GM21381 (cell line): Measurements from ENCODE around the gene HVCN1.

Source experiments
- ATAC-seq: cut with Tn5 transposase; IDR thresholded peaks from one replicate; pipeline ENCODE4 v1.9.1; 2021; ENCODE audit warnings: mild to moderate bottlenecking, moderate library complexity; ENCODE audit not compliant: unreplicated experiment

HVCN1 gene

DNA sequence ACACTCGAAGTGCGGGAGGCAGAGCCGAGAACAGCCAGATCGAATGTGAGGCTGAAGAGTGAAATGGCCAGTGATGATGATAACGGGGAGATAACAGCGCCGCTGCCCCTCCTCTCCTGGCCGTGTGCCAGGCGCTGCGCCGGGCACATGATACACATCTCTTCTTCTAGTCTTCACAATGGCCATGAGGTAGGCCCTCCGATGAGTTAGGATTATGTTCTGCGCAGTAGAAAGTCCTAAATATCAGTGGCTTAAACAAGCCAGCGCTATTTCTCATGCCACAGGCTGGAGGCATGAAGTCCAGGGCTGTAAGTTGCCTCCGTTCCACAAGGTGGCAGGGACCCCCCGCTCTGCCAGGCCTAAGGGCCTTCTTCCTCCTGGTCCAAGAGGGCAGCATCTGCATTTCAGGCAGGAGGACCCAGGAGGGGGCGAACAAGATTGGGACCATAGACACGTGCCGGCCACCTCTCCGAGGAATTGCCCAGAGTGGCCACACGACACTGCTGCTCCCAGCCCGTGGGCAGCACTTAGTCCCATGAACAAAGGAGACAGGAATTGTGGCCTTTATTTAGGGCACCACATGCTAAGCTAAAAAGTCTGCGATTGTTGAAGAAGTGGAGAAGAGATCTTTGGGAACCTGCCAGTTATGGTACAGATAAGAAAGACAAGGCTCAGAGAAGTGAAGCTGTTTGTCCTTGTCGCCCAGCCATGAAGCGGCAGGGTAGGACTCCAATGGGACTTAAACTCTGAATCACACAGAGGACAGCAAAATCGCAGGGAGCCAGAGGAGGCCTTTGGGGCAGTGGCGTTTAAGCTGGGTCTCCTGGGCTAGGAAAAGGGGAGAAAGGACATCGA, 10.9 kb upstream of the HVCN1 start:
- ATAC-seq = no peak

DNA sequence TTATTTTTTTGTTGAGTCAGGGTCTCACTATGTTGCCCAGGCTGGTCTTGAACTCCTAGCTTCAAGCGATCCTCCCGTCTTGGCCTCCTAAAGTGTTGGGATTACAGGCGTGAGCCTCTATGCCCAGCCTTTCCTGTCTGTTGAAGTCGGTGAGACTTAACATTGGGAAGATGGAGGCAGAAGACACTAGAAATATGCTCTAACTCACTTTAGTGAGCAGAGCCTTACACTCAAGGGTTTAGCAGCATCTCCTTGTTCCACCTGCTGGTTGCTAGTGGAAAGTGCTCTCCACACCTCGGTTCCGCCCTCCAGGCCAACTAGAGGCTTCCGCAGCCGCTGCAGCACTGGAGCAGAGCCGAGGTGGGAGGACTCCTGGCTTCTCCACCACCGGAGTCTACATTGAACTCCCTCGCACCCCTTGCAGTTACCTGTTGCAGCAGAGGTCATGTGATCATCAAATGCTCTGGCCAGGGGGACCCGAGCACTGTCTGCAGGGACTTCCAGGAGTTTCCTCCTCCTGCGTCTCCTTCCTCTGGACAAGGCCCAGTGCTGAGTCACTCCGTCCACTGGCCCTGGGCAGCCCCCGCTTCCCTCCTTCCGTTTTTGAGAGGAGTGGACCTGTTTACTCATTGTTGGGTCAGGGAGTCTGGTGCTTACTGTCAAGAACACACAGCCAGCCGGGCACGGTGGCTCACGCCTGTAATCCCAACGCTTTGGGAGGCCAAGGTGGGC, 9.4 kb upstream of the HVCN1 start:
- ATAC-seq = peak; percentile 93

DNA sequence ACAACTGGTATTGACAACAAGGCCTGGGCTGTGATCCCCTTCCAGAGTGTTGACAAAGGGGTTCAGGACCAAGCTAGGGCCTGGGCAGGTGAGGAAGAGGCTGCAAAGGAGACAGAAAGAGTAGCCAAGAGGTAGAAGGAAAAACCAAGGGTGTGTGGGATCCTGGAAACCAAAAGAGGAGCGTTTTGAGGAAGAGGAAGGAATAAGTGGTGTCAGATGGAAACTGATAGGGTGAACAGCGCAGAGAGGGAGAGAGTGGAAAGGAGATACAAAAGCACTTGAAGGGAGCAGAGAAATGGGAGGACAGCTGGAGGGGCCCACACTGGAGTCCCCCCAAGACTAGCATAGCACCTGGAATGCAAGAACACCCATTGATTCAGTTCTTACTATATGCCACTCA, 8.3 kb upstream of the HVCN1 start:
- ATAC-seq = no peak

DNA sequence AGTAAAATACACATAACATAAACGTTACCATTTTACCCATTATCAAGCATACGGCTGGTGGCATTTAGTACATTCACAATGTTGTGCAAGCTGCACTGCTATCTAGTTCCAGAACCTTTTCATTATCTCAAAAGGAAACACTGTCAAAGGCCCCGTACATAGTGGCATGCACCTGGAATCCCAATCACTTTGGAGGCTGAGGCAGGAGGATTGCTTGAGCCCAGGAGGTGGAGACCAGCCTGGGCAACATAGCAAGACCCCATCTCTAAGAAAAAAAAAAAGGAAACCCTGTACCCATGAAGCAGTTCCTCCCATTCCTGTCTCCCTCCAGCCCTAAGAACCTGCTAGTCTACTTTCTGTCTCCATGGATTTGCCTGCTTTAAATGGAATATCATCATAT, 7.4 kb upstream of the HVCN1 start:
- ATAC-seq = no peak

DNA sequence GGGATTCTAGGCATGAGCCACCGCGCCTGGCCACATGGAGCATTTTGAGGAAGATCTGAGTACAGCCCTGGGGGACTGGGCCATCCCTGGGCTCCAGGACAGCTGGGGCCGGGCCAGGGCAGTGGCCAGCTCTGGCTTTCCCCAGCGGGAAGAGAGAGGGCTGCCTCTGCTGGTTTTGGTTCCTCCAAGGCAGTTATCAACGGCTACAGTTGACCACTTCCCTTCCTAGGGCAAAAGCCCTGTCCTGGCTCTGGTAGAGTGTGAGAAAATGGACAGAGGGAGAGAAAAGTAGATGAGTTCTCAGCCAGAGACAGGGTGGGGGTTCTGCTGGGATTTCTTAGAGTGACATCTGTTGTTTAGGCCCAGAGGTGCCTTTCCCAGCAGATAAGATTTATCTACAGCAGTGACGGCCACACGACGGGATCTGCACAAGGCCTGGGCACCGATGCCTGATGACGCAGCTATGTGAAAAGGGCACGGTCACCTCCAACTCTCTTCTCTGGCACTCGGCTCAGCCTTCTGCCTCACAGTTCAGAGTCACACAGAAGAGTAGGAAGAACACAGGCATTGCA, 5.5 kb upstream of the HVCN1 start:
- no peak for ATAC-seq

DNA sequence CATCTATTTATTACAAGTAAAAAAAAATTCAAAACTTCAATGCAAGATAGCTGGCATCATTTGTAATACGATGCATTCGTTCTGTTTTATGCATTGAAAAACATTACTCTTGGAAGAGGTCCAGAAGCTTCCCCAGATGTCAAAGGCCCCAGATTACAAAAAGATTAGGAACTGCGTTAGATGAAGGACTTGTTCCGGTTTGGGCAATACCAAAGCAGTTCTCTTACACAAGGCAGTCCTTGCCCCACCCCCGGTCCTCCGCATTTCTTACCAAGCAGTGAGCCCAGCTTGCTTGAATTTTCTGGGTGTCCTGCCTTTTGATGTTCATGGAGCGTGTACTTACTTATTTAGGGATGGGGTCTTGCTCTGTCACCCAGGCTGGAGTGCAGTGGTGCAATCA, 4.8 kb upstream of the HVCN1 start:
- no peak for ATAC-seq

DNA sequence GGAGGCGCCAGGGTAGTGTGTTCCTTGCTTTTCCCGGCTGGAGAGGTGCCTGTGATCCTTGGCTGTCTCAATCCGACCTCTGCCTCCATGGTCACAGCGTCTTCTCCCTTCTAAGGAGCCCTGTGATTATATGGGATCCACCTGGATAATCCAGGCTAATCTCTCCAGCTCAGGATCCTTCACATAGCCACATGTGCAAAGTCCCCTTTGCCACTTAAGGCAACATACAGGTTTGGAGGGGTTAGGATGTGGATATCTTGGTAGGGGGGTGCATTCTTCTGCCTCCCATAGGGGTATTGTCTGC, 1.2 kb upstream of the HVCN1 start:
- no peak for ATAC-seq

DNA sequence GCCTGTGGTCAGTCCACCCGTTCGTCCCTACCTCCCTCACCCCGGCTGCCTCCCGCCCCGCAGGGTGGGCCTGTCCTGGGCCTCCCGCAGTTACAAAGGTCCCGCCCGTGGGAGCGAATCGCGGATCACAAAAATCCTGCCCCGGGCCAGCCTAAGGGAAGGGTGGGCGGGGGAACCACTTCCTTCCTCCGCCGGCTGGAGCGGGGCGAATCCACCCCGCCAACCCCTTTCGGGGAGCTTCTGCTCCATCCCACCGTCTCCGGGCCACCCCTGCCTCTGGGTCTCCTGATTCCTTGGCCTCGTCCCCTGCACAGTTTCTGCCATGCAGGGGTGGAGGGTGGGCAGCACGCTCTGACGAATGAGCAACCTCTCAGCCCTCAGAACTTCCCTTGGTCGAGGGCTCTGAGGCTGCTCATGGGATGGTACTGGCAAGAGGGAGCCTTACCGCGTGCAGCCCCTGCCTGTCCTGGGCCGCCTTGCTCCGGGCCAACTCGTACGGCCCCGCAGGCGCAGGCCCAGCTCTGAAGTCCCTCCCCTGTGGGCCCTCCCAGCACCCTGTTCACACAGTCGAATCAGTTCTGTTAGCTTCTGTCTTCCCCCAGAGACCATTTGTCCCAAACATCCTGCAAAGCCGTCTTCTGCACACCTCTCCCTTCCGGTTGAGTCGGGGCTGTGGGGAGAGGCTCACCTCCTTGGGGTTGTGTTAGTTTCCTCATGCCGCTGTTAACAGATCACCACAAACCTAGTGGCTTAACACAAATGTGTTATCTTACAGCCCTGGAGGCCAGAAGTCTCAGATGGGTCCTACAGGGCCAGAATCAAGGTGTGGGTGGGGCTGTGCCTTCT, 589 bp upstream of the HVCN1 start:
- peak; percentile 44 for ATAC-seq

DNA sequence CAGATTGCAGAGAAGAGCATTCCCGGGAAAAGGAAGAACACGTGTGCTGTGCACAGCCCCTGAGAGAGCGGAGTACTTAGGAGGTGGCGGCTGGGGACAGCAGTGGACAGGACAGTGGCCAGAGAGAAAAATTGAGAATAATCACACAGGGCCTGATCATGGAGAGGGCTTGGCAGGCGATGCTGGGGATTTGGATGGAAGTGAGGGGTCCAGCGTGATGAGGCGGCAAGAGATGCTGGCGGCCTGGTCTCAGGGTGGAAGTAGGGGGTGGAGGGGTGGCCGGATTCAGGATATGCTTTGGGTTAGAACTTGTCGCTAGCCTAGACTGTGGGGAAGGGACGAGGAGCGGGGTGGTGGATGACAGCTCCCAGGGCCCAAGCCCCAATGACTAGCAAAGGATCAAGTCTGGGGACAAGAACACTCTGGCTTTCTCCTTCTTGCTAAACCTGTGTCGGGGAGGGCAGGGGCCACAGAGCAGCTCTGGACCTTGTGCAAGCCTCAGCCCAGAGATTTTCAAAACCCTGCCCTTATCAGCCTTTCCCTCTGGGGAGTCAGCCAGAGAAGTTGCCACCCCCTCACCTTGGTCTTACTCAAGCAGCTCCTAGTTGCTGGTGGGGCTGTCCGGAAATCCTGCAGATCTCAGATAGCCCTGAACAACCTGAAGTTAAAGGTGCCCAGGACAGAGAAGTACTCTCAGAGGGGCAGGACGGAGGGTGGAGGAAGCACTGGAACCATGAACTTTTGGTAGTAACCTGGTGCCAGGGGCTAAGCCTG, 1.3 kb downstream of the HVCN1 start:
- ATAC-seq = no peak

DNA sequence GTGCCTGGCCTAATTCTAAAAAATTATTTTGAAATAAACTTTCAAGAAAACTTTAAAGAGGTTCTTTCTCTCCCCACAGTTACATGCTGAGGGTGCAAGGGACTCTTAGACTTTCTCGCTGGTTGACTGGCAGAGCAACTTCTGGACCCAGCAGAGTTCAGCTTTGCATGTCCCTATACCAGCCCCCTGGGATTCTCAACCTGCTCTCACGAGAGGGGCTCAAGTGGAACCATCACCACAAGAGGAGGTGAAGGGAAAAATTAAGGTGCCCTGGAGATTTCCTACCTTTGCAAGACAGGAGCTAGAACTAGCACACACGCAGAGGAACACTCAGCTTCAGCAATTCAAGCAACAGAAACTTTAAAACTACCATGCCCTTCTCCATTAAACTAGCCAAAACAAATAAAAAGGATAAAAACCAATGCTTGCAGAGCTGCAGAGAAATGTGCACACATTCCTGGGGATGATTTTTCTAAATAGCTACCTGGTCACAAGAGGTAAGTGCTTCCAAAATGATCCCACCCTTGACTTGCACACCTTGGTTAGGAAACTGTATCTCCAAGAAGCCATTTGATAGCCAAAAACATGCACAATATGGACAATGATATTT, 2.5 kb downstream of the HVCN1 start:
- no peak for ATAC-seq

DNA sequence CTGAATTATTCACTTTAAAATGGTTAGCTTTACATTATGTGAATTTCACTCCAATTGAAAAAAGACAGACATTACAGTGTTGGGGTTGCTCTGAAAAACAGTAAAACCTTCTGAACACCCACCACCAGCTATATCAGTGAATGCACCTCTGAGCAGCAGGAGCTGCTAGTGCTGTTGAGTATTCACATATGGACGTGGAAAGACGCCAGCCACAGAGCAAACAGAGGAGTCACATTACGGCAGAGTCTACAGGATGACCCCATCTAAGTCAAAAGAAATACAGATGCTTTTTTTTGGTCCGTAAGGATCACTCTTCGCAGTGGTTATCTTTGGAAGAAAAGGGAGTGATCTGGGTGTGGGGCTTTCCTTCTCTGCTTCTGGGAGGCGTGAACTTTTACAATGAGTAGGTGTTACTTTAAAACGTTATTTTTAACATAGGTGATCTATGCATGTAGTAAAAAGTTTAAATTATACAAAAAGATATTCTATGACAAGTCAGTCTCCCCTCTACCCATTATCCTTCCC, 4.5 kb downstream of the HVCN1 start:
- no peak for ATAC-seq

DNA sequence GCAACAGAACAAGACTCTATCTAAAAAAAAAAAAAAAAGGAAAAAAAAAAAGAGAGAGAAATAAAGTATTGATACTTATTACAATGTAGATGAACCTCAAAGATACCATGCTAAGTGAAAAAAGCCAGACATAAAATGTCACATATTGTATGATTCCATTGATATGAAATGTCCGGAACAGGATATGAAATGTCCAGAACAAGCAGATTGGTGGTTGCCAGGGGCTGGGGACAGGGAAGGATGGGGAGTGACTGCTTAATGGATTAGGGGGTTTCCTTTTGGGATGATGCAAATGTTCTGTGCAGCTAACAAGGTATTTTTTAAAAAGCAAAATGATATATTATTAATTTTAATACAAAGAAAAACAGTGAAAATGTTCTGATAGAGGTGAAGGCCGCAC, 5.0 kb downstream of the HVCN1 start:
- ATAC-seq = no peak

DNA sequence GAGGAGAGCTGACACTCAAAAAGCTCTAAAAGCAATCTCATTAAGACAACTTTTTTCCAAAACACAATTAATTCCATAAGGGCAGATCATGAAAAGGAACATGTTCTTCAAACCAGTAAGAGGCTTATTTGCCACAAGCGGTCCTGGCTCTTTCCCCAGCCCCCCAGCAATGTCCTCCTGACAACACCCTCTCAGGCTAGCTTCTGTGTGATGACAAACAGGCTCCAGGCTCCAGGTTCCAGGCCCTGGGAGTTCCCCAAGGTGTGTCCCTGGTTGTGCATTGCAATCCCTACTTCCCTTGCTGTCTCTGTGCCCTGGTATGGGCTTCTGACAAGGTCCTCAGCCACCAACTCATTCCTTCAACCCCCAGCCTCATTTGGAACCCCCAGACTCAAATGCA, 8.9 kb downstream of the HVCN1 start:
- no peak for ATAC-seq

DNA sequence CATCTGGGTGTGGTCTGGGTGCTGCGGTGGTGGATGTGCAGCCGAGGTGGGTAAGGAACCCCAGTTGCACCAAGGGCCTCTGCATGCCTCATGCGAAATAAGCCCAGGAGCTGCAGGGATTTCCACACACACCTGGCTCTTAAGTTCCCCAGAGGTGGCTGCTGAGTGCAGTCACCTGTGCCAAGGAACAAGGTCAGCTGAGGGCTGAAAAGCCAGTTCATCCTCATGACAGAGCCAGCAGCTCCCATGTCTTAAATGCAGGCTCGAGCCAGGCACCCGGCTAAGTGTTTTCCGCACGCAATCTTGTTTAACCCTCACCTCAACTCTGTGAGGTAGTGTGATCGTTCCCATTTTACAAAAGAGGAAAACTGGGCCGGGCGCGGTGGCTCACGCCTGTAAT, 9.7 kb downstream of the HVCN1 start:
- ATAC-seq = no peak

DNA sequence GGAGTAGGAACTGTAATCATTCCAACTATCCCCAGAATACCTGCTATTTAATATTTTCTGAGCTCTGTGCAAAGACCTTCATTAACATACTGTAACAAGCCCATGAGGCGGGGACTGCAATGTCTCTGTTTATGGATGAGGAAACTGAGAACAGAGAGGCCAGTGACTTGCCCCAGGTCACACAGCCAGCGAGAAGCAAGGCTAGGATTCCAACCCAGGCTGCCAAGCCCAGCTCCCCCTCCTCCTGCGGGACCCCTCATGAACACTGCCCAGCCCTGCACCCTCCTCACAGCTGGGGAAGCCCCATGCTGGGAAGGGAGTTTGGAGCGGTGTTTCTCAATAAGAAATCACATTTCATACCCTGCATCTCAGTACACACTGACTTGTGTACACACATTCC, 10.9 kb downstream of the HVCN1 start:
- ATAC-seq = peak; percentile 16

DNA sequence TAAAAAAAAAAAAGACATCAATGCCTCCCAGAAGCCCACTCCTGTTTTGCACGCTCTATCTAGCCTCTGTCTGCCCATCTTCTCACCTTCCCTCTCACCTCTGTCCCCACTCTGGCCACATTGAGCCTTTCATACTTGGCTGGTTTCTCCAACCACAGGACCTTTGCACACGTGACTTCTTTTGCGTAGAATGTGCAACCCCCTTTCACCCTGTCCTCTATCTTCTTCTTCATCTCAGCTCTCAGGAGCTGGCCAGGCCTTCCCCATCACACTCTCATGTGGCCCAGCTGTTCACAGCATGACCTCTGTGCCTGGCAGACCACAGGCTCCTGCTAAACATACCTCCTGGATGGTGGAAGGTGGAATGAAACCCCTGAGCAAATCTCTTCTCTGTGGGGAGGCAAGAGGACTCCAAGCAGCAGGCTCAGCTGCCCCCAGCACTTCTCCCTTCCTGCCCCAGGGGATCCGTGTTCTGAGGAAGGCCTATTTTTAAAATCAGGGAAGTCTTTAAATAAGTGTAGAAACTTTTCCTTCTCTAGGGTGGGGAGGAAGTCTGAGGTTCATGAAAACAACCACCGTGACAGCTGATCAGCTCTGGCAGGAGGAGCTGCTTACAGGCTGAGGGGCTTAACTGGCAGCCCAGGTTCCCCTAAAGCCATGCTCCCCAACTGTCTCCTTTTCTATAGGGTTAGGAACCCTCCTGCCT, 11.6 kb downstream of the HVCN1 start:
- peak; percentile 77 for ATAC-seq

DNA sequence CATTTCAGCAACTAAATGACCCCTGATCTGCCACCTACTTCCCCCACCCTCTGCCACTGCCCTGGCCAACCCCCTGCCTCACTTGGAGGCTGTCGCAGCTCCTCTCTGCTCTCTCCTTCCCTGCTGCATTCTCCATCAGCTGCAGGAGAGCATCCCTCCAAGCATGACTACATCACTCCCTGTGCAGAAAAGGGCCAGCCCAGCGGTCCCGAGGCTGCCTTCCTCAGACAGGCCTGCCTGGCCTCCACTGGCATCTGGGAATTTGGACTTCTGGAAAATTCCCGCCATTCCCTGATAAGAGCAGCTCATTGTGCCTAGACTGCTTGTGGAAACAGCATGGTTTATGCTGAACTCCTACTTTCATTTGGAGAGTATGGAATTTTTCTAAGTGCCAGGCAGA, 12.7 kb downstream of the HVCN1 start:
- ATAC-seq = no peak

DNA sequence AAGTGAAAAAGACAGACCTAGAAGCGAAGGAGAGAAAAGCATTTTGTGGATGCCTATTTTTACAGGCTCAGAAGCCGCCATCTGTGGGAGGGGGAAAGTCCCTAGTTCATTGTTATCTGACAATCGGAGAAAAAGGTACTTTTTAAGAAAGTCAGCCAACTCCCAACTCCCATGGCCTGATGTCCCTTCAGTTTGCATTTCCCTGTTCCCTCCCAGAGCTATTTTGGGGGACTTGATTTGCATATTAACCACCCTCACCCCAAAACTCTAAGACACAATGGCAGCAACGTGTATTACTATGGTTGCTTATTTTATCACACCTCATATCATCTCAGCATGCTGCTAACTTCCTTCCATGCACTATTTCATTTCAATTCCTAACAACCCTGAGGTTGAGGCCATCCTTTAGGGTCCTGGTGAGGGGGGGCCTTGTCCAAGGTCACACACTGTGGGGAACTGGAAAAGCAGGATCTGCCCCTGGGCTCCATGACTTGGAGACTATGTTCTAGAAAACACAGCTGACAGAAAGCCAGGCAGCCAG, 18.7 kb downstream of the HVCN1 start:
- peak; percentile 44 for ATAC-seq

DNA sequence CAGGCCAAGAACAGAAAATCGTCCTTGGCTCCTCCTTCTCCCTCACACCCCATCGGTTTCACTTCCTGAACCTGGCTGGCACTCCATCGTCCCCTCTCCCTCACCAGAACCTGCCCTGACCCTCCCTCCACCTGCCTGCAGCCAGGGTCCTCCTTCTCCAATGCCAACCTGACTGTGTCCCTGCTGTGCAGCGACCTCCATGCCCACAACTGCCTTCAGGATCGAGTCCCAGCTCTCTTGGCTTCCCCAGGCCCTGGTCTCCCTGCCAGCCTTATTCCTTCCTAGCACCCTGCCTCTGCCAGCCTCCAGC, 19.8 kb downstream of the HVCN1 start:
- ATAC-seq = peak; percentile 30
